Activated T-cell treated with anti-CD3 and anti-CD28 coated beads for 24 hours (primary cell): ENCODE measurements around the gene RNU7-1.
A peak's percentile ranks its signal among the peaks of the same experiment; 100 is the strongest.

Experiments used
- DNase-seq: peaks from one replicate; pipeline ENCODE4 v3.0.0-alpha.2; 2020; ENCODE audit warnings: low read depth

The RNU7-1 gene

GRCh38 chr12:6937481-6938352 is 5.9 kb upstream of the RNU7-1 start:
- DNase-seq = peak; percentile 90

GRCh38 chr12:6938353-6939190 is 5.0 kb upstream of the RNU7-1 start:
- no peak for DNase-seq

DNA sequence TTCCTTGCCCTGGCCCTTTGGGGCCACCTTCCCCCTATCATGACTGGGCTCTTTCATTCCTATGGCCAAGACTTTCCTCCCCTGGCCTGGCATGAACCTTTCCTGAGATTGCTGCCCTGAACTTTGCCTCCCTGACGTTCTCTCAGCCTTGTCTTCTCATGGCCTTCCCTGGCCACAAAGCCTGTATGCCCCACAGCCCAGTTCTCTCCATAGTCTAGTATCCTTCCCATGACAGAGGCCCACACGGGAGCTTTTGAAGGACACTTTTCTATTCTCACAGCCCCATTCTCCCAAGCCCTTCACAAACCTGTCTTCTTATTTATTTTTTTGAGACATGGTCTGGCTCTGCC is 4.5 kb upstream of the RNU7-1 start:
- no peak for DNase-seq

- DNase-seq = no peak
These were observed 2.3 kb upstream of the RNU7-1 start for GRCh38 chr12:6941267-6941666.

DNA sequence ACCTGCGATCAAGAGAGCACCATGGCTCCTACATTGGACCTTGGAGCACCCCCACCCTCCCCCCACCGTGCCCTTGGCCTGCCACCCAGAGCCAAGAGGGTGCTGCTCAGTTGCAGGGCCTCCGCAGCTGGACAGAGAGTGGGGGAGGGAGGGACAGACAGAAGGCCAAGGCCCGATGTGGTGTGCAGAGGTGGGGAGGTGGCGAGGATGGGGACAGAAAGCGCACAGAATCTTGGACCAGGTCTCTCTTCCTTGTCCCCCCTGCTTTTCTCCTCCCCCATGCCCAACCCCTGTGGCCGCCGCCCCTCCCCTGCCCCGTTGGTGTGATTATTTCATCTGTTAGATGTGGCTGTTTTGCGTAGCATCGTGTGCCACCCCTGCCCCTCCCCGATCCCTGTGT is 1.8 kb upstream of the RNU7-1 start:
- no peak for DNase-seq

DNA sequence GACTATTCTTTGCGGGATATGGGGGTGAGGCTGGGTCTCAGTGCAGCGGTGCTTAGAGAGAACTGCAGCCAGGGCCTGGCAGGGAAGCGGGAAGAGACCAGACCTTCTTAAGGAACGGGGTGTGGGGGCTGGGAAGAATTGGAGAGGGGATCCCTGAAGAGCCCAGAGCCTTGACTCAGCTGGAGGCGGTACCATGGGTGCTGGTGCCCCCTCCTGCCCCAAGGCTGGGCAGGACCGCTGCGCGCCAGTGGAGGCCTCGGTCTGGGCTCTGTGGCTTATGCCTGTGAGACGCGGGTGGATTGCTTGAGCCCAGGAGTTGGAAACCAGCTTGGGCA is 1.3 kb upstream of the RNU7-1 start:
- no peak for DNase-seq

- DNase-seq = no peak
These were observed 261 bp upstream of the RNU7-1 start for GRCh38 chr12:6943389-6943721.

DNA sequence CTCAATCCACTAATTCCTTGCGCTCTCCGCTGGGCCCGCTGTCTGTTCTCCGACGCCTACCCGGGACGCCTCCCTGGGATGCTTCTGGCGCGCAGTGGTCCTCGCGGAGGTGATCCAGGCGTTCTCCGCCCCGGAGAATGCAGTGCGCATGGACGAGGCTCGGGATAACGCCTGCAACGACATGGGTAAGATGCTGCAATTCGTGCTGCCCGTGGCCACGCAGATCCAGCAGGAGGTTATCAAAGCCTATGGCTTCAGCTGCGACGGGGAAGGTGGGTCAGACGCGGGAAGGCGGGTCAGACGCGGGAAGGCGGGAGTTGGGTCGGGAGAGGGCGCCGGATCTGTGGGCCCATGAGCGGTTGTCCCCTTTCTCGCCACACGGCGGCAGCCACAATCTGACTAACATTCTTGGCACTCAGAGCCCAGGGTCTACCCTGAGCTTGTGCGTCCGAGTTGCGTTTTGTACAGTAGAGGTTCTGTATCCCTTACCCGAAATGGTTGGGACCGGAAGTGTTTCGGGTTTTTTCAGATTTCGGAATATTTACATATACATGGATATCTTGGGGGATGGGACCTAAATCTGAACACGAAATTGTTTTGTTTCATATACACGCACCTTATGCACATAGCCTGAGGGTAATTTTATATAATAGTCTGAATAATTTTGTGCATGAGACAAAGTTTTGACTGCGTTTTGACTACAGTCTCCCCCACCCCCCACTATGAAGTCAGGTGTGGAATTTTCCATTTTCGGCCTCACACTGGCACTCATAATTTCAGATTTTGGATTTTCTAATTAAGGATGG is 968 bp downstream of the RNU7-1 start:
- peak; percentile 81 for DNase-seq

DNA sequence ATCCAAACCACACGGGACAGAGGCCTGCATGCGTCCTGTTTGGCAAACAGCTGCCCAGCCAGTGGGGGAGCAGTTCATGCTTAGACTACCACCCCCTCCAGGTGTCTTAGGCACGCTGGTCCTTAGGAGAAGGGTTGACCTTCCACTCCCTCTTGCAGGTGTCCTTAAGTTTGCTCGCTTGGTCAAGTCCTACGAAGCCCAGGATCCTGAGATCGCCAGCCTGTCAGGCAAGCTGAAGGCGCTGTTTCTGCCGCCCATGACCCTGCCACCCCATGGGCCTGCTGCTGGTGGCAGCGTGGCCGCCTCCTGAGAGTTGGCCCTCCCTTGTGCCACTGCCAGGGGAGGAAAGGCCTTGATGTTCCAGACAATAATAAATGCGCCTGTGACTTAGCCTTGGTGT is 2.0 kb downstream of the RNU7-1 start:
- DNase-seq = no peak

DNA sequence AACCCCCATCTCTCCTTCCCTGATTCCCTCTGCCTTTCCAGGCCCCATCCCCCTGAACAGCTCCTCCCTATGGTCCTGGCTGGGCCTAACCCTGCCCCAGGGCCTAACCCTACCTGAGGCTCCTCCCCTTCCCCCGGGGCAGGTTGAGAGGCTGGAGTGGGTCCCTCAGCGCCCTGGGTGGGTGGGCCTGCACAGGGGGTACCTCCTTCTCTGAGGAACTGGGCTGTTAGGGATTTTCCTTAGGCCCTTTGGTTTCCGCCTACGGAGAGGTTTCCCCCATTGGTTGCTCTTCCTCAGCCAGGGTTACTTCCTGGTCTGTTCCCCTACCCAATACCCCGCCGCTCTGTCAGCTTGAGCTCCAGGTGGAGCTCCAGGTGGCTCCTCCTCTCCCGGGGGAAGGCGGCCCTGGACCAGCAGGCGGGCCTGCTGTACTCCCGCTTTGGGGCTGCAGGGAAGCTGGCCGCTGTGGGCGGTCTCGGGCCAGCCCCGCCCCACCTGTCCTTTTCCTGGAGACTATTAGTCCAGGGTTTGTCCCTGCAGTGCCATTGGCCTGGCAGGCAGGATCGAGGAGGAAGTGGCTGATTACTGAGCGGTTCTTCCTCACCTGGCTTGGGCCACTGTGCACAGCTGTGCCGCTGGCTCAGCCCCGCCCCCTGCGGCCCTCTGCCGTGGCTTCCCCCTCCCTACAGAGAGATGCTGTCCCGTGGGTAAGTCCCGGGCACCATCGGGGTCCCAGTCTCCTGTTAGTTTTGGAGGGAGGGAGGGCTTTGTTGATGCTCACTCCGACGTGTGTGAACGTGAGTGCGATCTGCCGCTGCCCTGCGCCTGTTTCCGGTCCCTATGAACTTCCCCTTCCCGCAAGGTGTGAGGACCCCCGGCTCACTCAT is 2.7 kb downstream of the RNU7-1 start:
- no peak for DNase-seq

DNA sequence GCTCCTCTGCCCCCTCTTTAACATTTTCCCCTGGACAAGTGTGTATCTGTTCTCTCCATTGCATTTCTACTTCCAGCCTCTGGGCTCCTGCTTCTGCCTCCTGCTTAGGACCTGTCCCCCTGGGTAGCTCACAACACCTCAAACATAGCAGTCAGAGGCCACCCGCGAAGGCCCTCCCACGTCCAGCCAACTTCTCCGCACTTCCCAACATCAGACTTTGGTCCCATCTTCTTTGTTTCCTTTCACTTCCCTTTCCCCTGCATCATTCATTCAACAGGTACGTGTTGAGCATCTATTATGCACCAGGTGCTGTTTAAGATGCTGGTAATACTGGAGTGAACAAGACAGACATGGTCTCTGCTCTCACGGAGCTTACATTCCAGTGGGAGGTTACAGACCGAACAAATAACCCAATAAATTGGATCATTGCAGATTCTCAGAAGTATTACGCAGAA is 3.3 kb downstream of the RNU7-1 start:
- DNase-seq = no peak

DNA sequence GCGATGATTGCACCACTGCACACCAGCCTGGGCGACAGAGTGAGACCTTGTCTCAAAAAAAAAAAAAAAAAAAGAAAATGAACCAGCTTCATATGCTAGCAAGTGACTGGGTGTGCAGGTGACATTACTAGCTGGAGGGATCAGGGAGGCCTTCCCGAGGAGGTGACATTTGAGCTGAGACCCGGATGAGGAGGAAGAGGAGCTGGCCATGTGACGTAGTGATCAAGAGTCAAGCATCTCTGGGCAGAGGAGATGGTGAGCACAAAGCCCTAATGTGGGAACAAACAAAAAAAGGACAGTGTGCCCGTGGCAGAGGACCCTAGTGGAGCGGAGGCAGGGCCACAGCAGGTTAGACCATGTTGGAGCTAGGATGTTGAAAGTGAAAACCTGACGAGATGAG is 4.0 kb downstream of the RNU7-1 start:
- no peak for DNase-seq

DNA sequence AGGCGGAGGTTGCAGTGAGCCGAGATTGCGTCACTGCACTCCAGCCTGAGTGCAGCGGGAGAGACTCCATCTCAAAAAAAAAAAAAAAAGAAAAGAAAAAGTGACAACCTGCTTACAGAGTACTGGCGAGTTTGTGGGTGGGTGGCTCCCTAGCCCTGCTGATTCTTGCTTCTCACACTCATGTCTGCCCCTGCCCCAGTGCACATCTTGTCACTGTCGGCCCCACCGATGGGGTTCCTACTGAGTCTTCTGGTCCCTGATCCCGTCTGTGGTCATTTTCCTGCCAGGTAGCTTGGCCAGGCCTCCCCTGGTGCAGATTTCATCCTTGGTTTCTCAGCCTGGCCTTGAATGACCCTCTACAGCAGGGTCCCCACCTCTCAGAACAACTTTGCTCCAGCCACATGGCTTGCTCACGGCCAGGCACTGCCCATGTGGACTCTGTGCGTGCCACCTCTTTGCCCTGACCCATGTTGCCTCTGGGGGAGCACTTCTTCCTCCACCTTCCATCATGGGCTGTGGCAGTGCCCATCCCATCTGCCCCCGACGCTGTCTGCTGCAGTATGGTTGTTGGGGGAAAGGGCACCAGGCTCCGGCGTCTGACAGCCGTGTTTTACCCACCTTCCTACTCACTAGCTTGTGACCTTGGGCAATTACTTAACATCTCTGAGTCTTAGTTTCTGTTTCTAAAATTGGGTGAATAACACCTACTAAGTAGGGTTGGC is 5.4 kb downstream of the RNU7-1 start:
- no peak for DNase-seq

DNA sequence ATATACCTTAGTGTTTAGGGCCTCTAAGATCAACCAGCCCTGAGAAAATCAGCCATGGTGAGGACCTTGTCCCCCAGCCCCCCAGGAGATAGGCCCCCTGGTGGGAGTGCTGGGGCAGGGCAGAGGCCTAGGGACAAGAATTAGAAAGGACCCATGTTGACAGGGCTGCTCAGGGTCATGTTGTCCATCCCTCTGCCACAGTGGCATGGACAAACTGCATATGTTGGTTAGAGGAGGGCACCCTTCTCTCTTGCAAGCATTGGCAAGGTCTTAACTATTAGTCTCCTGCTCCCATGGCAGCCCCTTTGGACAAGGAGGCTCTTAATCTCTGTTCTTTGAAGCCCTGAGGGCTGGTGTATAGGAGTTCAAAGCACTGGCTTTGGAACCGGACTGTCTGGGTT is 6.8 kb downstream of the RNU7-1 start:
- no peak for DNase-seq

DNA sequence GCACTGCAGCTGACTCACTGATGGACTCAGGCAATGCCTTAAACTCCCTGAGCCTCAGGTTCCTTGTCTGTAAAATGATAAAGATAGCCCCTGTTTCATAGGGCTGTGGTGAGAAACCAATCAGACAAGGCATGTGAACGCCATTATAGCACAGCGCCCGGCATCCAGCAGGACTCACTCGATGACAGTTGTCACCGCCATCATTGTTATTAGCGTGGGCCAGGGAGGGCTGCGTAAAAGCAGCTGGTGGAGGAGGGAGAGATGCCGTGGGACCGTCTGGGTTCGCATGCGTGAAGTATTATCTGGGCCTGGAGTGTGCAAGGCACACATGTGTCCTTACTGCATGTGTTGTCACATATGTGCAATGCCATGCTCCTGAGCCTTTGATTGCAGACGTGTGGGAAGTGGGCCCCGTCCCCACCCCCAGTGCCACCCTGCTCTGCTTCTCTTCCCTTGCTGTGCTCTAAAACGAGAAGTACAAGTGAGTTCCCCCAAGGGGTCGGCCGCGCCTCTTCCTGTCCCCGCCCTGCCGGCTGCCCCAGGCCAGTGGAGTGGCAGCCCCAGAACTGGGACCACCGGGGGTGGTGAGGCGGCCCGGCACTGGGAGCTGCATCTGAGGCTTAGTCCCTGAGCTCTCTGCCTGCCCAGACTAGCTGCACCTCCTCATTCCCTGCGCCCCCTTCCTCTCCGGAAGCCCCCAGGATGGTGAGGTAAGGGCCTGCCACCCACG is 7.4 kb downstream of the RNU7-1 start, which contains the start of gene PTPN6:
PTPN6 (plus strand) TSS at position 546 of the 730 bp plus-strand sequence; CDS start at position 703, 157 bp downstream.
- no peak for DNase-seq

DNA sequence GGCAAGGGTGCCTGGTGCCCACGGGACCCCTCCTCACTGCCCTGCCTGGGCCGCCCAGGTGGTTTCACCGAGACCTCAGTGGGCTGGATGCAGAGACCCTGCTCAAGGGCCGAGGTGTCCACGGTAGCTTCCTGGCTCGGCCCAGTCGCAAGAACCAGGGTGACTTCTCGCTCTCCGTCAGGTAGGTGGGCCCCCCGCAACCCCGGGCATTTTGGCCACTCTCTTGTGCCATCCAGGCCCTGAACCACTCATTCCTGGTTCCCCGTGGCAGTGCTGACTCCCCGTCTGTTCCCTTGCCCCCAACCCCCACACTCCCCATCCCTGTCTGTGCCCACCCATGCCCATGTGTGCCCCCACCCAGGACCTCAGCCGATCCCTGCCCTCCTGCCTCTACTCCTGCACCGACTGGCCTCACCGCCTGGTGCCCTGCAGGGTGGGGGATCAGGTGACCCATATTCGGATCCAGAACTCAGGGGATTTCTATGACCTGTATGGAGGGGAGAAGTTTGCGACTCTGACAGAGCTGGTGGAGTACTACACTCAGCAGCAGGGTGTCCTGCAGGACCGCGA is 8.0 kb downstream of the RNU7-1 start:
- no peak for DNase-seq

- no peak for DNase-seq
These were observed 8.7 kb downstream of the RNU7-1 start for GRCh38 chr12:6952121-6952862.

- no peak for DNase-seq
These were observed 9.3 kb downstream of the RNU7-1 start for GRCh38 chr12:6952863-6953441.
